SK-N-SH treated with all-trans-retinoic acid at 6 μM for 48 hours (cell line): ENCODE results near the gene GAST.
"Not testable (repeated sequence)": the region's sequence is repeated elsewhere in the genome, so short reads cannot be mapped to it uniquely, and the experiment has no call there.

ENCODE experiments used
- ATAC-seq: fragments of 200-7000 bp; cut with Tn5 transposase; 3 replicates; pipeline ENCODE4 v1.9.1; 2020; ENCODE audit warnings: mild to moderate bottlenecking, moderate library complexity
- BACH2 ChIP-seq: fragments of 250-450 bp; sonication (Bioruptor Pico); IDR thresholded peaks from 2 replicates; pipeline ENCODE4 v1.9.0; 2021; ENCODE audit warnings: mild to moderate bottlenecking, borderline replicate concordance
- CSRNP3 ChIP-seq: fragments of 250-450 bp; sonication (Bioruptor Pico); IDR thresholded peaks from 2 replicates; pipeline ENCODE4 v1.5.1; 2021; ENCODE audit warnings: mild to moderate bottlenecking, moderate library complexity
- GLIS3 ChIP-seq: fragments of 250-450 bp; sonication (Bioruptor Pico); IDR thresholded peaks from 2 replicates; pipeline ENCODE4 v1.5.0; 2020; ENCODE audit warnings: mild to moderate bottlenecking, moderate library complexity
- ISL1 ChIP-seq: fragments of 250-450 bp; sonication (Bioruptor Pico); IDR thresholded peaks from 2 replicates; pipeline ENCODE4 v2.1.2; 2022; ENCODE audit warnings: mild to moderate bottlenecking, moderate library complexity
- POU6F1 ChIP-seq: fragments of 250-450 bp; sonication (Bioruptor Pico); IDR thresholded peaks from 2 replicates; pipeline ENCODE4 v1.8.0; 2021; ENCODE audit warnings: low read depth, mild to moderate bottlenecking, moderate library complexity, borderline replicate concordance
- PPARA ChIP-seq: fragments of 250-450 bp; sonication (Bioruptor Pico); IDR thresholded peaks from 2 replicates; pipeline ENCODE4 v1.5.0; 2020; ENCODE audit warnings: mild to moderate bottlenecking, borderline replicate concordance
- RARB ChIP-seq: fragments of 250-450 bp; sonication (Bioruptor Pico); IDR thresholded peaks from 2 replicates; pipeline ENCODE4 v1.8.0; 2021; ENCODE audit warnings: mild to moderate bottlenecking, moderate library complexity
- SNAI2 ChIP-seq: fragments of 250-450 bp; sonication (Bioruptor Pico); IDR thresholded peaks from 2 replicates; pipeline ENCODE4 v1.5.0; 2020; ENCODE audit warnings: mild to moderate bottlenecking, moderate library complexity
- TCF4 ChIP-seq: fragments of 250-450 bp; sonication (Bioruptor Pico); IDR thresholded peaks from 2 replicates; pipeline ENCODE4 v1.8.0; 2021; ENCODE audit warnings: mild to moderate bottlenecking, moderate library complexity, borderline replicate concordance
- TOX ChIP-seq: fragments of 250-450 bp; sonication (Bioruptor Pico); IDR thresholded peaks from 2 replicates; pipeline ENCODE4 v1.8.0; 2021; ENCODE audit warnings: mild to moderate bottlenecking, moderate library complexity, borderline replicate concordance
- TSHZ2 ChIP-seq: fragments of 250-450 bp; sonication (Bioruptor Pico); IDR thresholded peaks from 2 replicates; pipeline ENCODE4 v1.5.0; 2020; ENCODE audit warnings: mild to moderate bottlenecking, moderate library complexity
- ZC3H10 ChIP-seq: fragments of 250-450 bp; sonication (Bioruptor Pico); IDR thresholded peaks from 2 replicates; pipeline ENCODE4 v1.5.1; 2021; ENCODE audit warnings: mild to moderate bottlenecking, moderate library complexity
- ZFP3 ChIP-seq: fragments of 250-450 bp; sonication (Bioruptor Pico); IDR thresholded peaks from 2 replicates; pipeline ENCODE4 v1.5.0; 2020; ENCODE audit warnings: mild to moderate bottlenecking, moderate library complexity
- ZFP30 ChIP-seq: fragments of 450-650 bp; formaldehyde crosslinking; IDR thresholded peaks from 2 replicates; pipeline ENCODE4 v1.5.0; 2022; ENCODE audit warnings: mild to moderate bottlenecking, moderate library complexity
- ZNF565 ChIP-seq: fragments of 450-650 bp; formaldehyde crosslinking; conservative IDR thresholded peaks from 2 replicates; pipeline ENCODE4 v1.5.0; 2020; ENCODE audit warnings: low read depth, mild to moderate bottlenecking, moderate library complexity
- ZNF70 ChIP-seq: fragments of 450-650 bp; formaldehyde crosslinking; IDR thresholded peaks from 2 replicates; pipeline ENCODE4 v1.5.0; 2020; ENCODE audit warnings: mild to moderate bottlenecking, moderate library complexity
- TF ChIP-seq, protein P1 (sequence below): fragments of 250-450 bp; sonication (Bioruptor Pico); IDR thresholded peaks from 2 replicates; pipeline ENCODE4 v1.8.0; 2020; ENCODE audit warnings: mild to moderate bottlenecking, moderate library complexity, borderline replicate concordance
- TF ChIP-seq, protein P2 (sequence below): fragments of 250-450 bp; sonication (Bioruptor Pico); IDR thresholded peaks from 2 replicates; pipeline ENCODE4 v1.5.1; 2020; ENCODE audit warnings: low read depth, mild to moderate bottlenecking, moderate library complexity

GAST gene

DNA sequence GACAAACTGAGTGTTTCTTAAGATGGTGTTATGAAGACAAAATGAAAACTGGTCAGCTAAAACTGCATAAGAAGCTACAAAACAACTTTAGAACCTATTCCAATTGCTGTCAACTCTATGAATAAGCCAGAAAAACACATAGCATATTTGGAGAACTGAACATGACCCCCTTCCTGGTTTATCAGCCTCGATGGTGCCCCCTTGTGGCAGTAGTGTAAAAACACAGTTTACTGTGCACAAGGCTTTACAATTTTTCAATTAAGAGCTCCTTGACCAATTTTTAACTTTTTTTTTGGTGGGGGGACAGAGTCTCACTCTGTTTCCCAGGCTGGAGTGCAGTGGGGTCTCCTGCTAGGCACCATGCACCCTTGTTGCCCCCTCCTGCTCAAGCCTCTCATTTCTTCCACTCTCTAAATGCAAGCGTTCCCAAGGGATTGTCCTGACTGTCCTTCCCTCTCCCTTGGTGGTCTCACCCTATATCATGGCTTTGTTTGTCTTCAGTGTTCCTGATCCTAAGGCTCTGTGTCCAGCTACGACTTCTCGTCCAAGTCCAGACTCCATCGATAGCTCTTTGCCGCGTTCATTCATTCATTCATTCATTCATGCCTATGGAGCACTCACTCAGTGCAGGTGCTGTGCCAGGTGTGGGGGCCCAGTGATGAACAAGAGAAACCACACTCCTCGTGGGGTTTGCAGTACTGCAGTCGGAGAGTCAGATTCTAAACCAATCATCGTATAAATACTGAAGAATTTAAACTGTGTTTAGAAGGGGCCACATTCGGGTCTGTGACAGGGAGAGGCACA lies 16.0 kb upstream of the GAST start (continued):
- TF ChIP-seq TOX (CRISPR knock-in tag): no peak
- TF ChIP-seq SNAI2: no peak
- TF ChIP-seq GLIS3: no peak

- no peak for TF ChIP-seq BACH2
- TF ChIP-seq ISL1: peak; percentile 41
- no peak for TF ChIP-seq ZNF70
- TF ChIP-seq ZC3H10 (CRISPR knock-in tag): no peak
- ATAC-seq: no peak
Measured at GRCh38 chr17:41697122-41697962, 14.8 kb upstream of the GAST start.

- ATAC-seq: not testable (repeated sequence)
Measured at GRCh38 chr17:41700843-41701242, 11.3 kb upstream of the GAST start.

DNA sequence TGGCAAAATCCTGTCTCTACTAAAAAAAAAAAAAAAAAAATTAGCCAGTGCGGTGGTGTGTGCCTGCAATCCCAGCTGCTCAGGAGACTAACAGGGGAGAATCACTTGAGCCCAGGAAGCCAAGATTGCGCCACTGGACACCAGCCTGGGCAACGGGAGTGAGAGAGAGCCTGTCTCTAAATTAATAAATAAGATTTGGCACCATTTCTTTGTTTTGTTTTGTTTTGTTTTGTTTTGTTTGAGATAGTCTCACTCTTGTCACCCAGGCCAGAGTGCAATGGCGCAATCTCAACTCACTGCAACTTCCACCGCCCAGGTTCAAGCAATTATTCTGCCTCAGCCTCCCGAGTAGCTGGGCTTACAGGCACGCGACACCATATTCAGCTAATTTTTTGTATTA lies 9.4 kb upstream of the GAST start:
- ATAC-seq: no peak
- TF ChIP-seq TSHZ2 (CRISPR knock-in tag): no peak
- TF ChIP-seq ZFP30 (CRISPR knock-in tag): no peak
- no peak for TF ChIP-seq POU6F1
- no peak for TF ChIP-seq TCF4 (CRISPR knock-in tag)
- no peak for TF ChIP-seq TOX (CRISPR knock-in tag)
- no peak for TF ChIP-seq PPARA (CRISPR knock-in tag)
- TF ChIP-seq, protein P1, sequence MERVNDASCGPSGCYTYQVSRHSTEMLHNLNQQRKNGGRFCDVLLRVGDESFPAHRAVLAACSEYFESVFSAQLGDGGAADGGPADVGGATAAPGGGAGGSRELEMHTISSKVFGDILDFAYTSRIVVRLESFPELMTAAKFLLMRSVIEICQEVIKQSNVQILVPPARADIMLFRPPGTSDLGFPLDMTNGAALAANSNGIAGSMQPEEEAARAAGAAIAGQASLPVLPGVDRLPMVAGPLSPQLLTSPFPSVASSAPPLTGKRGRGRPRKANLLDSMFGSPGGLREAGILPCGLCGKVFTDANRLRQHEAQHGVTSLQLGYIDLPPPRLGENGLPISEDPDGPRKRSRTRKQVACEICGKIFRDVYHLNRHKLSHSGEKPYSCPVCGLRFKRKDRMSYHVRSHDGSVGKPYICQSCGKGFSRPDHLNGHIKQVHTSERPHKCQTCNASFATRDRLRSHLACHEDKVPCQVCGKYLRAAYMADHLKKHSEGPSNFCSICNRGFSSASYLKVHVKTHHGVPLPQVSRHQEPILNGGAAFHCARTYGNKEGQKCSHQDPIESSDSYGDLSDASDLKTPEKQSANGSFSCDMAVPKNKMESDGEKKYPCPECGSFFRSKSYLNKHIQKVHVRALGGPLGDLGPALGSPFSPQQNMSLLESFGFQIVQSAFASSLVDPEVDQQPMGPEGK (CRISPR knock-in tag): no peak
- no peak for TF ChIP-seq RARB (CRISPR knock-in tag)
- TF ChIP-seq CSRNP3: no peak
- TF ChIP-seq ZNF565 (CRISPR knock-in tag): no peak
- TF ChIP-seq BACH2: no peak
- no peak for TF ChIP-seq ZNF70
- no peak for TF ChIP-seq SNAI2
- TF ChIP-seq, protein P2, sequence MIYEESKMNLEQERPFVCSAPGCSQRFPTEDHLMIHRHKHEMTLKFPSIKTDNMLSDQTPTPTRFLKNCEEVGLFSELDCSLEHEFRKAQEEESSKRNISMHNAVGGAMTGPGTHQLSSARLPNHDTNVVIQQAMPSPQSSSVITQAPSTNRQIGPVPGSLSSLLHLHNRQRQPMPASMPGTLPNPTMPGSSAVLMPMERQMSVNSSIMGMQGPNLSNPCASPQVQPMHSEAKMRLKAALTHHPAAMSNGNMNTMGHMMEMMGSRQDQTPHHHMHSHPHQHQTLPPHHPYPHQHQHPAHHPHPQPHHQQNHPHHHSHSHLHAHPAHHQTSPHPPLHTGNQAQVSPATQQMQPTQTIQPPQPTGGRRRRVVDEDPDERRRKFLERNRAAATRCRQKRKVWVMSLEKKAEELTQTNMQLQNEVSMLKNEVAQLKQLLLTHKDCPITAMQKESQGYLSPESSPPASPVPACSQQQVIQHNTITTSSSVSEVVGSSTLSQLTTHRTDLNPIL: no peak
- no peak for TF ChIP-seq GLIS3
- TF ChIP-seq ZC3H10 (CRISPR knock-in tag): no peak
- no peak for TF ChIP-seq ZFP3
